K562 (cell line): ENCODE data around the gene SETX.

Experiments used
- ASH1L ChIP-seq: fragments of 450-650 bp; IDR thresholded peaks from 2 replicates; pipeline ENCODE4 v1.6.1; 2018; ENCODE audit warnings: borderline replicate concordance, mild to moderate bottlenecking, low read depth; ENCODE audit not compliant: partially characterized antibody
- E2F4 ChIP-seq: sonication (generic); formaldehyde crosslinking; IDR thresholded peaks from 2 replicates; pipeline ENCODE4 v1.8.0; 2022; ENCODE audit warnings: mild to moderate bottlenecking, low read depth, missing genetic modification reagents
- FOSL1 ChIP-seq: fragments of 200-800 bp; sonication (Bioruptor generic); conservative IDR thresholded peaks from 2 replicates; pipeline ENCODE4 v1.6.1; 2016; ENCODE audit warnings: missing genetic modification characterization, missing compliant biosample characterization
- FOXK2 ChIP-seq, 2 experiments: fragments of 450-650 bp; IDR thresholded peaks in 1 of 2; conservative IDR thresholded peaks in 1 of 2; 2 replicates each; pipeline ENCODE4 v1.6.1; 2016; ENCODE audit warnings: low read depth in 2 of 2, mild to moderate bottlenecking in 1 of 2
- MECOM ChIP-seq: fragments of 250-450 bp; sonication (Bioruptor Pico); IDR thresholded peaks from 2 replicates; pipeline ENCODE4 v1.8.0; 2022; ENCODE audit warnings: inconsistent platforms
- NELFE ChIP-seq: IDR thresholded peaks from 2 replicates; pipeline ENCODE4 v1.6.1; 2011; ENCODE audit warnings: mild to moderate bottlenecking; ENCODE audit not compliant: insufficient read depth, insufficient read length
- SIX5 ChIP-seq, 2 experiments: IDR thresholded peaks; 2 replicates each; pipeline ENCODE4 v1.6.1; 2011; ENCODE audit warnings: low read length in 2 of 2, borderline replicate concordance in 1 of 2, low read depth in 1 of 2, mild to moderate bottlenecking in 1 of 2, moderate library complexity in 1 of 2; ENCODE audit not compliant: insufficient read depth in 1 of 2
- SOX6 ChIP-seq: fragments of 450-650 bp; IDR thresholded peaks from 2 replicates; pipeline ENCODE4 v1.6.1; 2014; ENCODE audit warnings: mild to moderate bottlenecking

GRCh38 chr9:132231019-132231701 is 123.6 kb downstream of the SETX start:
- TF ChIP-seq FOSL1 (tag): no peak
- TF ChIP-seq NELFE: no peak
- no peak for TF ChIP-seq MECOM (CRISPR knock-in tag)
- no peak for TF ChIP-seq ASH1L
- TF ChIP-seq E2F4: no peak
- no peak for TF ChIP-seq SOX6
- TF ChIP-seq SIX5 (IDR thresholded peaks at IDR 0.05; ENCODE audit: borderline replicate concordance in 1 of 2, insufficient read depth in 1 of 2, low read depth in 1 of 2, low read length in 2 of 2): no peak
- TF ChIP-seq FOXK2 (conservative IDR thresholded peaks at IDR 0.05 in 1 of 2, IDR thresholded peaks at IDR 0.05 in 1 of 2; ENCODE audit: low read depth in 2 of 2): no peak
